ENCODE measurements around the gene SLC8B1. TPM values are rescaled to one million over a fixed set of nuclear protein-coding genes. Genes with fewer than 3 reads are reported as not detected.

Gene SLC8B1
- total and polyA plus RNA-seq, 4 donors = 9.9 to 23.8 (median 14.2) TPM

- no peak for TF ChIP-seq NR2F2 (IDR thresholded peaks at IDR 0.05)
- TF ChIP-seq, protein P1, sequence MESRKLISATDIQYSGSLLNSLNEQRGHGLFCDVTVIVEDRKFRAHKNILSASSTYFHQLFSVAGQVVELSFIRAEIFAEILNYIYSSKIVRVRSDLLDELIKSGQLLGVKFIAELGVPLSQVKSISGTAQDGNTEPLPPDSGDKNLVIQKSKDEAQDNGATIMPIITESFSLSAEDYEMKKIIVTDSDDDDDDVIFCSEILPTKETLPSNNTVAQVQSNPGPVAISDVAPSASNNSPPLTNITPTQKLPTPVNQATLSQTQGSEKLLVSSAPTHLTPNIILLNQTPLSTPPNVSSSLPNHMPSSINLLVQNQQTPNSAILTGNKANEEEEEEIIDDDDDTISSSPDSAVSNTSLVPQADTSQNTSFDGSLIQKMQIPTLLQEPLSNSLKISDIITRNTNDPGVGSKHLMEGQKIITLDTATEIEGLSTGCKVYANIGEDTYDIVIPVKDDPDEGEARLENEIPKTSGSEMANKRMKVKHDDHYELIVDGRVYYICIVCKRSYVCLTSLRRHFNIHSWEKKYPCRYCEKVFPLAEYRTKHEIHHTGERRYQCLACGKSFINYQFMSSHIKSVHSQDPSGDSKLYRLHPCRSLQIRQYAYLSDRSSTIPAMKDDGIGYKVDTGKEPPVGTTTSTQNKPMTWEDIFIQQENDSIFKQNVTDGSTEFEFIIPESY (IDR thresholded peaks at IDR 0.05) = no peak
- no peak for TF ChIP-seq GABPA (IDR thresholded peaks at IDR 0.05 in 1 of 2, conservative IDR thresholded peaks at IDR 0.05 in 1 of 2)
- TF ChIP-seq ATF3 (IDR thresholded peaks at IDR 0.05) = no peak
- TF ChIP-seq, protein P2, sequence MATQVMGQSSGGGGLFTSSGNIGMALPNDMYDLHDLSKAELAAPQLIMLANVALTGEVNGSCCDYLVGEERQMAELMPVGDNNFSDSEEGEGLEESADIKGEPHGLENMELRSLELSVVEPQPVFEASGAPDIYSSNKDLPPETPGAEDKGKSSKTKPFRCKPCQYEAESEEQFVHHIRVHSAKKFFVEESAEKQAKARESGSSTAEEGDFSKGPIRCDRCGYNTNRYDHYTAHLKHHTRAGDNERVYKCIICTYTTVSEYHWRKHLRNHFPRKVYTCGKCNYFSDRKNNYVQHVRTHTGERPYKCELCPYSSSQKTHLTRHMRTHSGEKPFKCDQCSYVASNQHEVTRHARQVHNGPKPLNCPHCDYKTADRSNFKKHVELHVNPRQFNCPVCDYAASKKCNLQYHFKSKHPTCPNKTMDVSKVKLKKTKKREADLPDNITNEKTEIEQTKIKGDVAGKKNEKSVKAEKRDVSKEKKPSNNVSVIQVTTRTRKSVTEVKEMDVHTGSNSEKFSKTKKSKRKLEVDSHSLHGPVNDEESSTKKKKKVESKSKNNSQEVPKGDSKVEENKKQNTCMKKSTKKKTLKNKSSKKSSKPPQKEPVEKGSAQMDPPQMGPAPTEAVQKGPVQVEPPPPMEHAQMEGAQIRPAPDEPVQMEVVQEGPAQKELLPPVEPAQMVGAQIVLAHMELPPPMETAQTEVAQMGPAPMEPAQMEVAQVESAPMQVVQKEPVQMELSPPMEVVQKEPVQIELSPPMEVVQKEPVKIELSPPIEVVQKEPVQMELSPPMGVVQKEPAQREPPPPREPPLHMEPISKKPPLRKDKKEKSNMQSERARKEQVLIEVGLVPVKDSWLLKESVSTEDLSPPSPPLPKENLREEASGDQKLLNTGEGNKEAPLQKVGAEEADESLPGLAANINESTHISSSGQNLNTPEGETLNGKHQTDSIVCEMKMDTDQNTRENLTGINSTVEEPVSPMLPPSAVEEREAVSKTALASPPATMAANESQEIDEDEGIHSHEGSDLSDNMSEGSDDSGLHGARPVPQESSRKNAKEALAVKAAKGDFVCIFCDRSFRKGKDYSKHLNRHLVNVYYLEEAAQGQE (IDR thresholded peaks at IDR 0.05) = no peak
- TF ChIP-seq SP1 (IDR thresholded peaks at IDR 0.05) = no peak
- peaks cover 9 to 21% (median 16%) of the 10 kb centered on the region in 4 donors for H3K4me1 ChIP-seq (ENCODE audit: control insufficient read depth in 4 of 4, insufficient read depth in 4 of 4, low read length in 3 of 4)
- 95% methylated on average over 6 of the region's 6 CpGs for WGBS
- H3K9ac ChIP-seq (ENCODE audit: low read depth in 1 of 2, low read length in 2 of 2) = no peak overlapping the region
- peaks cover 0 to 25% (median 5%) of the 10 kb centered on the region in 4 donors for H3K36me3 ChIP-seq (ENCODE audit: control insufficient read depth in 4 of 4, insufficient read depth in 3 of 4, low read depth in 1 of 4, low read length in 3 of 4)
- no peaks in the 10 kb centered on the region for H3K27me3 ChIP-seq (ENCODE audit: control insufficient read depth in 4 of 4, insufficient read depth in 4 of 4, low read length in 3 of 4)
- H3K9me3 ChIP-seq (ENCODE audit: control insufficient read depth in 4 of 4, low read length in 3 of 4) = no peaks in the 10 kb centered on the region
- H3K27ac ChIP-seq (ENCODE audit: low read depth in 1 of 2, low read length in 2 of 2) = no peak overlapping the region
- no peak for DNase-seq (ENCODE audit: low spot score)
- H3K4me3 ChIP-seq (ENCODE audit: low read depth in 1 of 3, low read length in 3 of 3) = no peak overlapping the region
Observed at GRCh38 chr12:113301811-113302210, 33.1 kb downstream of the SLC8B1 start.

DNA sequence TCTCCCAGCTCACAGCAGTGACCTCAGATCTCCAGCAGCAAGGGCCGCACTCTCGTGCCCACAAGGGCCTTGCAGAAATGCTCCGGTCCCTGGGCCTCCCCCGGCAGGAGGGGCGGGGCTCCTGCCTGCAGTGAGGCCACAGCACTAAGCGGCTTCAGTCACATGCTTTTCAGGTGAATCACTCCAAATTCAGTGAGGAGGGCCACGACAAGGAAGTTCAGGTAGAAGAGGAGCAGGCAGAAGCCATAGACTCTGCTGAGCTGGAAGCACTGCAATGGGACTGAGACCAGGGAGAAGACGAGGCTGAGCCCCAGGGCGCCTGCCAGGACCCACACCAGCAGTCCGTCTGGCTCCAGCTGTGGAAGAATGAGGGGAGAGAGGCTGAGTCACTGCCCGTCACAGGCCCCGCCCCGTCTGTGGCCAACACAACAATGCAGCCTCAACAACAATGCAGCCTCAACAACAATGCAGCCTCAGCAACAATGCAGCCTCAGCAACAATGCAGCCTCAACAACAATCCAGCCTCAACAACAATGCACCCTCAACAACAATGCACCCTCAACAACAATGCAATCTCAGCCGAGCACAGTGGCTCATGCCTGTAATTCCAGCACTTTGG is 35.2 kb downstream of the SLC8B1 start:
- WGBS = 82% methylated on average over 14 of the region's 14 CpGs
- DNase-seq (ENCODE audit: low spot score) = no peak
- no peak overlapping the region for H3K4me3 ChIP-seq (ENCODE audit: low read depth in 1 of 3, low read length in 3 of 3)
- H3K9ac ChIP-seq (ENCODE audit: low read depth in 1 of 2, low read length in 2 of 2) = no peak overlapping the region
- H3K36me3 ChIP-seq (ENCODE audit: control insufficient read depth in 4 of 4, insufficient read depth in 3 of 4, low read depth in 1 of 4, low read length in 3 of 4) = peaks cover 0 to 20% (median 5%) of the 10 kb centered on the region in 4 donors
- H3K27me3 ChIP-seq (ENCODE audit: control insufficient read depth in 4 of 4, insufficient read depth in 4 of 4, low read length in 3 of 4) = no peaks in the 10 kb centered on the region
- TF ChIP-seq CTCF (IDR thresholded peaks at IDR 0.05; ENCODE audit: low read depth, low read length, missing input control) (no peak), HNF4G (IDR thresholded peaks at IDR 0.05) (no peak), HNF4A (conservative IDR thresholded peaks at IDR 0.05) (no peak), FOXA1 (IDR thresholded peaks at IDR 0.05) (no peak), RXRA (IDR thresholded peaks at IDR 0.05) (no peak), ATF3 (IDR thresholded peaks at IDR 0.05) (no peak), GABPA (IDR thresholded peaks at IDR 0.05 in 1 of 2, conservative IDR thresholded peaks at IDR 0.05 in 1 of 2) (no peak), JUND (IDR thresholded peaks at IDR 0.05) (no peak), YY1 (IDR thresholded peaks at IDR 0.05) (no peak), EGR1 (IDR thresholded peaks at IDR 0.05; ENCODE audit: low read depth in 2 of 2) (no peak), MAX (IDR thresholded peaks at IDR 0.05) (no peak), TAF1 (conservative IDR thresholded peaks at IDR 0.05) (no peak), SP1 (IDR thresholded peaks at IDR 0.05) (no peak)
- TF ChIP-seq, protein P1 (IDR thresholded peaks at IDR 0.05) = no peak
- TF ChIP-seq, protein P2 (IDR thresholded peaks at IDR 0.05) = no peak
- H3K9me3 ChIP-seq (ENCODE audit: control insufficient read depth in 4 of 4, low read length in 3 of 4) = no peaks in the 10 kb centered on the region
- no peak overlapping the region for H3K27ac ChIP-seq (ENCODE audit: low read depth in 1 of 2, low read length in 2 of 2)
- peaks cover 9 to 27% (median 20%) of the 10 kb centered on the region in 4 donors for H3K4me1 ChIP-seq (ENCODE audit: control insufficient read depth in 4 of 4, insufficient read depth in 4 of 4, low read length in 3 of 4)
